ENCODE results near the gene APBA2. TPM values are rescaled to one million over a fixed set of nuclear protein-coding genes. Genes with fewer than 3 reads are reported as not detected.

APBA2 gene
- total RNA-seq, 1 donor from 2014 or later, result 19.6 TPM

GRCh38 chr15:29102911-29103823, 217.4 kb downstream of the APBA2 start:
- Histone ChIP-seq H3K36me3 (no peaks in the 10 kb centered on the region), H3K27ac (peak overlapping the region; percentile 69), H3K27me3 (no peaks in the 10 kb centered on the region), H3K4me1 (peaks cover 7% of the 10 kb centered on the region), H3K4me3 (peak overlapping the region; percentile 37 to 53), H3K9me3 (no peaks in the 10 kb centered on the region)
- no peak for TF ChIP-seq POLR2A (IDR thresholded peaks at IDR 0.05)
- no peak for TF ChIP-seq POLR2AphosphoS5 (IDR thresholded peaks at IDR 0.05; ENCODE audit: insufficient read depth in 1 of 2, low read depth in 1 of 2)
- no peak for TF ChIP-seq CTCF (IDR thresholded peaks at IDR 0.05)
- no peak for DNase-seq (ENCODE audit: extremely low spot score in 2 of 2)
- intact Hi-C loops (cut with DNase I), result no loop called here

- no peaks in the 10 kb centered on the region for H3K36me3 ChIP-seq
- H3K4me3 ChIP-seq, result peak overlapping the region; percentile 37 to 53
- TF ChIP-seq POLR2A (IDR thresholded peaks at IDR 0.05) (no peak), POLR2AphosphoS5 (IDR thresholded peaks at IDR 0.05; ENCODE audit: insufficient read depth in 1 of 2, low read depth in 1 of 2) (no peak), CTCF (IDR thresholded peaks at IDR 0.05) (peak; percentile 53 to 76 (median 67))
- no peaks in the 10 kb centered on the region for H3K27me3 ChIP-seq
- intact Hi-C loops (cut with DNase I), result no loop called here
- peaks cover 7% of the 10 kb centered on the region for H3K4me1 ChIP-seq
- DNase-seq (ENCODE audit: extremely low spot score in 2 of 2), result no peak
- H3K9me3 ChIP-seq, result no peaks in the 10 kb centered on the region
- H3K27ac ChIP-seq, result peak overlapping the region; percentile 69
Measured at GRCh38 chr15:29103824-29104565, 218.2 kb downstream of the APBA2 start.

GRCh38 chr15:29104566-29104880, 218.7 kb downstream of the APBA2 start:
- intact Hi-C loops (cut with DNase I), result no loop called here
- Histone ChIP-seq H3K27ac (no peak overlapping the region), H3K27me3 (no peaks in the 10 kb centered on the region), H3K4me3 (no peak overlapping the region), H3K4me1 (peaks cover 7% of the 10 kb centered on the region), H3K36me3 (no peaks in the 10 kb centered on the region), H3K9me3 (no peaks in the 10 kb centered on the region)
- no peak for DNase-seq (ENCODE audit: extremely low spot score in 2 of 2)
- no peak for TF ChIP-seq CTCF (IDR thresholded peaks at IDR 0.05)
- no peak for TF ChIP-seq POLR2AphosphoS5 (IDR thresholded peaks at IDR 0.05; ENCODE audit: insufficient read depth in 1 of 2, low read depth in 1 of 2)
- TF ChIP-seq POLR2A (IDR thresholded peaks at IDR 0.05), result no peak

- Histone ChIP-seq H3K27ac (no peak overlapping the region), H3K27me3 (no peaks in the 10 kb centered on the region), H3K9me3 (no peaks in the 10 kb centered on the region), H3K4me1 (peaks cover 7% of the 10 kb centered on the region), H3K36me3 (no peaks in the 10 kb centered on the region), H3K4me3 (no peak overlapping the region)
- TF ChIP-seq POLR2AphosphoS5 (IDR thresholded peaks at IDR 0.05; ENCODE audit: insufficient read depth in 1 of 2, low read depth in 1 of 2), result no peak
- TF ChIP-seq POLR2A (IDR thresholded peaks at IDR 0.05), result no peak
- TF ChIP-seq CTCF (IDR thresholded peaks at IDR 0.05), result no peak
- intact Hi-C loops (cut with DNase I), result no loop called here
- no peak for DNase-seq (ENCODE audit: extremely low spot score in 2 of 2)
Measured at GRCh38 chr15:29105151-29105854, 219.5 kb downstream of the APBA2 start.
